Astrocyte of the spinal cord (primary cell): ENCODE measurements around the gene THSD7B.

Experiments
- DNase-seq: peaks from one replicate; pipeline ENCODE4 v3.0.0; 2011; ENCODE audit warnings: low read depth, low spot score
- H3K4me3 ChIP-seq: 2 replicates; pipeline ENCODE4 v1.5.1; 2011; ENCODE audit warnings: low read depth, mild to moderate bottlenecking, low read length, moderate library complexity
- CTCF ChIP-seq: IDR thresholded peaks from 2 replicates; pipeline ENCODE4 v1.5.1; 2012; ENCODE audit warnings: low read depth, mild to moderate bottlenecking, low read length, inconsistent platforms
- in situ Hi-C: cut with HindIII; loops from 2 replicates; pipeline ENCODE4 v1.10.0; 2017; ENCODE audit warnings: low sequenced_read_pairs

Gene THSD7B

GRCh38 chr2:137508739-137509384, 743.5 kb downstream of the THSD7B start:
- H3K4me3 ChIP-seq = no peak overlapping the region
- in situ Hi-C loops = no loop called here
- no peak for TF ChIP-seq CTCF
- no peak for DNase-seq

- no peak for TF ChIP-seq CTCF
- no peak for DNase-seq
- in situ Hi-C loops = no loop called here
- no peak overlapping the region for H3K4me3 ChIP-seq
Observed at GRCh38 chr2:137511526-137511925, 746.2 kb downstream of the THSD7B start.

GRCh38 chr2:137521653-137522619, 756.6 kb downstream of the THSD7B start:
- no peak overlapping the region for H3K4me3 ChIP-seq
- no peak for DNase-seq
- in situ Hi-C loops = no loop called here
- TF ChIP-seq CTCF = no peak

- in situ Hi-C loops = no loop called here
- H3K4me3 ChIP-seq = no peak overlapping the region
- no peak for TF ChIP-seq CTCF
- no peak for DNase-seq
Observed at GRCh38 chr2:137522620-137523011, 757.3 kb downstream of the THSD7B start.

GRCh38 chr2:137523931-137524330, 758.6 kb downstream of the THSD7B start:
- TF ChIP-seq CTCF = no peak
- in situ Hi-C loops = no loop called here
- DNase-seq = no peak
- H3K4me3 ChIP-seq = no peak overlapping the region

GRCh38 chr2:137525132-137525531, 759.8 kb downstream of the THSD7B start:
- in situ Hi-C loops = no loop called here
- no peak overlapping the region for H3K4me3 ChIP-seq
- TF ChIP-seq CTCF = no peak
- DNase-seq = no peak
